ENCODE data around the gene MPO. TPM values are rescaled to one million over a fixed set of nuclear protein-coding genes. Genes with fewer than 3 reads are reported as not detected.

Gene MPO
- total and polyA plus RNA-seq, 4 donors: 0.14 to 221 (median 0.52) TPM

DNA sequence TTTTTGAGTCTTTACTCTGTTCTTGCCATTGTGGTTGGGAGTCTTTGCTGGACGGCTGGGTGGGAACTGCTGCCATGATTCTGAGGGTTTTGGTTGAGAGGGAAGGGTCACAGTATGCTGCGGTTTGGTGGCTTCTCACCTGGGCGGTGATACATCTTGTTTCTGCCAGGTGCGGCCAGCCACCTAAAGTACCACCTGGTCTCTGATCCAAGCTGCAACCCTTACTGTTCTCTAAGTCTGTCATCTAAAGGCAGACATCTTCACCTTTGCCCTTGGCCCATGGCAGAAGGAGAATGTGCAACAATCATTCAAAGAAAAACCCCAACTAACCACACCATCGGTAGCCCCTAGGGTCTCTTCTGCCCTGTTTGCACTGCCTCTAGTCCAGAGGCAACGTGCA, 19.6 kb upstream of the MPO start:
- no peak overlapping the region for H3K4me3 ChIP-seq (ENCODE audit: low read depth in 1 of 3, low read length in 3 of 3)
- no peak overlapping the region for H3K27ac ChIP-seq (ENCODE audit: low read depth in 1 of 2, low read length in 2 of 2)
- H3K9ac ChIP-seq (ENCODE audit: low read depth in 1 of 2, low read length in 2 of 2): no peak overlapping the region
- DNase-seq (ENCODE audit: low spot score): no peak
- H3K9me3 ChIP-seq (ENCODE audit: control insufficient read depth in 4 of 4, low read length in 3 of 4): no peaks in the 10 kb centered on the region
- no peak for TF ChIP-seq RXRA (IDR thresholded peaks at IDR 0.05)
- no peak for TF ChIP-seq RAD21 (IDR thresholded peaks at IDR 0.05)
- TF ChIP-seq ATF3 (IDR thresholded peaks at IDR 0.05): no peak
- no peak for TF ChIP-seq CTCF (IDR thresholded peaks at IDR 0.05; ENCODE audit: low read depth, low read length, missing input control)
- TF ChIP-seq HNF4G (IDR thresholded peaks at IDR 0.05): no peak
- H3K36me3 ChIP-seq (ENCODE audit: control insufficient read depth in 4 of 4, insufficient read depth in 3 of 4, low read depth in 1 of 4, low read length in 3 of 4): no peaks in the 10 kb centered on the region
- 86% methylated on average over 6 of the region's 6 CpGs for WGBS
- H3K4me1 ChIP-seq (ENCODE audit: control insufficient read depth in 4 of 4, insufficient read depth in 4 of 4, low read length in 3 of 4): no peaks in the 10 kb centered on the region
- no peaks in the 10 kb centered on the region for H3K27me3 ChIP-seq (ENCODE audit: control insufficient read depth in 4 of 4, insufficient read depth in 4 of 4, low read length in 3 of 4)

GRCh38 chr17:58294034-58294433, 13.3 kb upstream of the MPO start:
- H3K9me3 ChIP-seq (ENCODE audit: control insufficient read depth in 4 of 4, low read length in 3 of 4): no peaks in the 10 kb centered on the region
- no peak overlapping the region for H3K9ac ChIP-seq (ENCODE audit: low read depth in 1 of 2, low read length in 2 of 2)
- H3K36me3 ChIP-seq (ENCODE audit: control insufficient read depth in 4 of 4, insufficient read depth in 3 of 4, low read depth in 1 of 4, low read length in 3 of 4): no peaks in the 10 kb centered on the region
- no peak overlapping the region for H3K27ac ChIP-seq (ENCODE audit: low read depth in 1 of 2, low read length in 2 of 2)
- no peak overlapping the region for H3K4me3 ChIP-seq (ENCODE audit: low read depth in 1 of 3, low read length in 3 of 3)
- 91% methylated on average over 1 of the region's 1 CpG for WGBS
- TF ChIP-seq MAX (IDR thresholded peaks at IDR 0.05) (no peak), RXRA (IDR thresholded peaks at IDR 0.05) (no peak), NR2F2 (IDR thresholded peaks at IDR 0.05) (no peak), FOXA2 (IDR thresholded peaks at IDR 0.05) (no peak), TAF1 (conservative IDR thresholded peaks at IDR 0.05) (no peak), EGR1 (IDR thresholded peaks at IDR 0.05; ENCODE audit: low read depth in 2 of 2) (no peak), SP1 (IDR thresholded peaks at IDR 0.05) (no peak), CTCF (IDR thresholded peaks at IDR 0.05; ENCODE audit: low read depth, low read length, missing input control) (no peak), FOXA1 (IDR thresholded peaks at IDR 0.05) (no peak), HNF4G (IDR thresholded peaks at IDR 0.05) (no peak), HNF4A (conservative IDR thresholded peaks at IDR 0.05) (no peak), YY1 (IDR thresholded peaks at IDR 0.05) (no peak), RAD21 (IDR thresholded peaks at IDR 0.05) (no peak), ATF3 (IDR thresholded peaks at IDR 0.05) (no peak), JUND (IDR thresholded peaks at IDR 0.05) (no peak)
- TF ChIP-seq, protein P1, sequence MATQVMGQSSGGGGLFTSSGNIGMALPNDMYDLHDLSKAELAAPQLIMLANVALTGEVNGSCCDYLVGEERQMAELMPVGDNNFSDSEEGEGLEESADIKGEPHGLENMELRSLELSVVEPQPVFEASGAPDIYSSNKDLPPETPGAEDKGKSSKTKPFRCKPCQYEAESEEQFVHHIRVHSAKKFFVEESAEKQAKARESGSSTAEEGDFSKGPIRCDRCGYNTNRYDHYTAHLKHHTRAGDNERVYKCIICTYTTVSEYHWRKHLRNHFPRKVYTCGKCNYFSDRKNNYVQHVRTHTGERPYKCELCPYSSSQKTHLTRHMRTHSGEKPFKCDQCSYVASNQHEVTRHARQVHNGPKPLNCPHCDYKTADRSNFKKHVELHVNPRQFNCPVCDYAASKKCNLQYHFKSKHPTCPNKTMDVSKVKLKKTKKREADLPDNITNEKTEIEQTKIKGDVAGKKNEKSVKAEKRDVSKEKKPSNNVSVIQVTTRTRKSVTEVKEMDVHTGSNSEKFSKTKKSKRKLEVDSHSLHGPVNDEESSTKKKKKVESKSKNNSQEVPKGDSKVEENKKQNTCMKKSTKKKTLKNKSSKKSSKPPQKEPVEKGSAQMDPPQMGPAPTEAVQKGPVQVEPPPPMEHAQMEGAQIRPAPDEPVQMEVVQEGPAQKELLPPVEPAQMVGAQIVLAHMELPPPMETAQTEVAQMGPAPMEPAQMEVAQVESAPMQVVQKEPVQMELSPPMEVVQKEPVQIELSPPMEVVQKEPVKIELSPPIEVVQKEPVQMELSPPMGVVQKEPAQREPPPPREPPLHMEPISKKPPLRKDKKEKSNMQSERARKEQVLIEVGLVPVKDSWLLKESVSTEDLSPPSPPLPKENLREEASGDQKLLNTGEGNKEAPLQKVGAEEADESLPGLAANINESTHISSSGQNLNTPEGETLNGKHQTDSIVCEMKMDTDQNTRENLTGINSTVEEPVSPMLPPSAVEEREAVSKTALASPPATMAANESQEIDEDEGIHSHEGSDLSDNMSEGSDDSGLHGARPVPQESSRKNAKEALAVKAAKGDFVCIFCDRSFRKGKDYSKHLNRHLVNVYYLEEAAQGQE (IDR thresholded peaks at IDR 0.05): no peak
- peaks cover 0 to 3% (median 0%) of the 10 kb centered on the region in 4 donors for H3K27me3 ChIP-seq (ENCODE audit: control insufficient read depth in 4 of 4, insufficient read depth in 4 of 4, low read length in 3 of 4)
- no peaks in the 10 kb centered on the region for H3K4me1 ChIP-seq (ENCODE audit: control insufficient read depth in 4 of 4, insufficient read depth in 4 of 4, low read length in 3 of 4)
- DNase-seq (ENCODE audit: low spot score): no peak

All from liver (tissue), 9 donors.